ENCODE measurements around the gene DOCK7.

DOCK7 gene

DNA sequence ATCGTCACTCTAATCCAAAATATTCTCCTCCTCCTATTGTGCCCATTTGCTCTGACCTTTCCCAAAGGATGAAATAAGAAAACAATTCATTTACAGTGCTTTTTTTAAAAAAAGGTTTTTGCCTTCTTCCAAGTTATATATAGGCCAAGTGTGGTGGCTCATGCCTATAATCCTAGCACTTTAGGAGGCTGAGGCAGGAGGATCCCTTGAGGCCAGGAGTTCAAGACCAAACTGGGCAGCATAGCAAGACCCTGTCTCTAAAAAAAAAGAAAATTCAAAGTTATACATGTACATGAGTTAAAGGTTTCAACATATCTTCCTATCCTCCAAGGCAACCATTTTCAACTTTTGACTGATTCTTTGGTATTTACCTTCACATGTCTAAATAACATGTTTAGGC lies 261.4 kb downstream of the DOCK7 start:
- TF ChIP-seq, protein P1, sequence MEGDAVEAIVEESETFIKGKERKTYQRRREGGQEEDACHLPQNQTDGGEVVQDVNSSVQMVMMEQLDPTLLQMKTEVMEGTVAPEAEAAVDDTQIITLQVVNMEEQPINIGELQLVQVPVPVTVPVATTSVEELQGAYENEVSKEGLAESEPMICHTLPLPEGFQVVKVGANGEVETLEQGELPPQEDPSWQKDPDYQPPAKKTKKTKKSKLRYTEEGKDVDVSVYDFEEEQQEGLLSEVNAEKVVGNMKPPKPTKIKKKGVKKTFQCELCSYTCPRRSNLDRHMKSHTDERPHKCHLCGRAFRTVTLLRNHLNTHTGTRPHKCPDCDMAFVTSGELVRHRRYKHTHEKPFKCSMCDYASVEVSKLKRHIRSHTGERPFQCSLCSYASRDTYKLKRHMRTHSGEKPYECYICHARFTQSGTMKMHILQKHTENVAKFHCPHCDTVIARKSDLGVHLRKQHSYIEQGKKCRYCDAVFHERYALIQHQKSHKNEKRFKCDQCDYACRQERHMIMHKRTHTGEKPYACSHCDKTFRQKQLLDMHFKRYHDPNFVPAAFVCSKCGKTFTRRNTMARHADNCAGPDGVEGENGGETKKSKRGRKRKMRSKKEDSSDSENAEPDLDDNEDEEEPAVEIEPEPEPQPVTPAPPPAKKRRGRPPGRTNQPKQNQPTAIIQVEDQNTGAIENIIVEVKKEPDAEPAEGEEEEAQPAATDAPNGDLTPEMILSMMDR (conservative IDR thresholded peaks at IDR 0.05; ENCODE audit: control insufficient read depth, insufficient read depth, low read depth, low read length), result no peak
- H3K4me3 ChIP-seq (ENCODE audit: control insufficient read depth, low read depth, low read length), result no peak overlapping the region
- no peak for DNase-seq (ENCODE audit: low read depth)

DNA sequence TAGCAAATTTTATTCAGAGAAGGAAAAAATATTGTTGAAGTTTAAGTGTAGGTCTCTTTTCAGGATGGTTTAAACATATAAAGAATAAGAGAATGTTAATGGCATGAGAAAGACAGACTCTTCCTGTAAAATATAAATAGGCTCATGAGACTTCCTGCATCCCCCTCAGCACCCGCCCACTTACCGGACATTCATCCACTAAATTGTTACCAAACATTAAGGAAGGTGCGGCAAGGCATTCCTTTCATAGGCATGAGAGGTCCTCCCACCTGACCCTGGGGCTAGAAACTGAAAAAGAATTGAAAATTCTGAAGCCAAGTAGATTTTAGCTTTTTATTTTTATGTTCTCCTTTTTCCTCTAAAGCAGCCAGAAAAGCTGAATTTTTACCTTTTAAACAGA lies 261.9 kb downstream of the DOCK7 start:
- H3K4me3 ChIP-seq (ENCODE audit: control insufficient read depth, low read depth, low read length), result no peak overlapping the region
- TF ChIP-seq, protein P1 (conservative IDR thresholded peaks at IDR 0.05; ENCODE audit: control insufficient read depth, insufficient read depth, low read depth, low read length), result no peak
- DNase-seq (ENCODE audit: low read depth), result no peak

DNA sequence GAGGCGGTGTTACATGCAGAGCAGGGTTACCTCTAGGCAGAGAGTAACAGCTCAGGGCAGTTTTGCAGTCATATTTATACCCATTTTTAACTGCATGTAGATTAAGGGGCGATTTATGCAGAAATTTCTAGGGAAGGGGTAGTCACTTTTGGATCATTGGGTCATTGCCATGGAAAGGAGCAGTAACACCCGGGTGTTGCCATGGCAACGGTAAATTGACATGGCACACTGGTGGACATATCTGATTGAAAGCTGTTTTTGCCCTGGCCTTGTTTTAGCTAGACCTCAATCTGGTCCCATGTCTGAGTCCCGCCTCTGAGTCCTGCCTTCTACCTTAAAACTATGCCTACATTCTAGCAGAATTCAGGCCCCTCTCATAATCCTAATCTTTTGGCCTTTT lies 263.1 kb downstream of the DOCK7 start:
- DNase-seq (ENCODE audit: low read depth), result no peak
- TF ChIP-seq, protein P1 (conservative IDR thresholded peaks at IDR 0.05; ENCODE audit: control insufficient read depth, insufficient read depth, low read depth, low read length), result no peak
- no peak overlapping the region for H3K4me3 ChIP-seq (ENCODE audit: control insufficient read depth, low read depth, low read length)

DNA sequence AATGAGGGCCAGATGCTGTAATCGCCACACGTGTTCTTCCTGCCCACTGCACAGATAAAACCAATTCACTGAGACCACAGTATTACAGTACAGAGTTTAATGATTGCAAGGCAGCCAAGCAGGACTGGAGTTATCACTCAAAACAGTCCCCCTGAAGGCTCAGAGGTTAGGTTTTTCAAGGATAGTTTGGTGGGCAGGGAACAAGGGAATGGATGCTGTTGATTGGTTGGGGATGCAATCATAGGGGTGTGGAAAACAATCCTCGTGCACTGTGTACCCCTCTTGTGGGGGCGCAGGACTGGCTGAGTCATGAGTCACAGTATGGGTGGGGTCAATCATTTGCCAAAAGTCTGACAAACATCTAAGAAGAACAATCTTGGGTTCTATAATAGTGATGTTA lies 263.8 kb downstream of the DOCK7 start:
- peak; percentile 81 for DNase-seq (ENCODE audit: low read depth)
- H3K4me3 ChIP-seq (ENCODE audit: control insufficient read depth, low read depth, low read length), result no peak overlapping the region
- TF ChIP-seq, protein P1 (conservative IDR thresholded peaks at IDR 0.05; ENCODE audit: control insufficient read depth, insufficient read depth, low read depth, low read length), result no peak

DNA sequence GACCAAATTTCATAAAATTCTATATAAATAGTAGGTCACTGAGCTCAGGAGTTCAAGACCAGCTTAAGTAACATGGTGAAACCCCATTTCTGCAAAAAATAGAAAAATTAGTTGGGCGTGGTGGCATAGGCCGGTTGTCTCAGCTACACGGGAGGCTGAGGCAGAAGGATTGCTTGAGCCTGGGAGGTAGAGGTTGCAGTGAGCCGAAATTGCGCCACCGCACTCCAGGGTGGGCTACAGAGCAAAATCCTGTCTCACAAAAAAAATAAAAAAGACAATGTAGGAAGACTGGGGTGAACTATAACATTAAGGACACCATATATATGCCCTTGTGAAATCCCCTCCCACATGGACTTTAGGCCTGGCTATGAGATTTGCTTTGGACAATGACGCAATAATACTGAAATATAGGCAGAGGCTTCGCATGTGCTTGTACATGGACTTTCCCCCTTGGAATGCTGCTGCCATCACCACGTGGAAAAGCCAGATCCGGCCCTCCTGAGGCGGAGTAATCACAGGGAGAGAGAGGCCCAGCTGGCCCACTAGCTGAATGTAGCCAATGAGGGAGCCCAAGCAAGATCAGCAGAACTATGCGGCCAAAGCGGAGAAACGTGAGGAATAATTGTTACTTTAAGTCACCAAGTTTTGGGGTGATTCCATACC lies 264.5 kb downstream of the DOCK7 start:
- DNase-seq (ENCODE audit: low read depth), result peak; percentile 16
- TF ChIP-seq, protein P1 (conservative IDR thresholded peaks at IDR 0.05; ENCODE audit: control insufficient read depth, insufficient read depth, low read depth, low read length), result no peak
- H3K4me3 ChIP-seq (ENCODE audit: control insufficient read depth, low read depth, low read length), result no peak overlapping the region

DNA sequence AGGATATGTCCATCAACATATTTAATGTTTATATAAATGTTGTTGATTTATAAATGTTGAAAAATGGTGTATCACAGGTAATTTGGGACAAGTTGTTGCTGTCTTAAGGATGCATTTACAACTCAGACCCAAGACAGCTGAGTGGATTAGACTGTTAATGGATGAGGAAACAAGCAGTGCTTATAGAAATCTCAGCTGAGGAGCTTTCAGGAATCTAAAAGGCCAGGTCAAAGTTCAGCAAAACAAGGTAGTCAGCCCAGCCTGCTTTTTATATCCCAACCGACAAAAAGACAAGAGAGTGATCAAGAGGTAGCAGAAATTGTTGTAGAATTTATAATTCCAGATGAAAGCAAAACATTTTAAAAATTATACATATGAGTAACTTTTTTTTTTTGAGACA lies 268.0 kb downstream of the DOCK7 start:
- DNase-seq (ENCODE audit: low read depth), result no peak
- H3K4me3 ChIP-seq (ENCODE audit: control insufficient read depth, low read depth, low read length), result no peak overlapping the region
- TF ChIP-seq, protein P1 (conservative IDR thresholded peaks at IDR 0.05; ENCODE audit: control insufficient read depth, insufficient read depth, low read depth, low read length), result no peak
